Mesendoderm (in vitro differentiated cells): ENCODE results near the gene MPPED1. TPM values are rescaled to one million over a fixed set of nuclear protein-coding genes. Genes with fewer than 3 reads are reported as not detected.
A peak's percentile ranks its signal among the peaks of the same experiment; 100 is the strongest.

Experiments used
- DNase-seq: peaks from one replicate; pipeline ENCODE4 v3.0.0; 2013
- H2AK5ac ChIP-seq: 2 replicates; pipeline ENCODE4 v1.6.1; 2013; ENCODE audit warnings: low read length, inconsistent platforms
- H2BK120ac ChIP-seq: 2 replicates; pipeline ENCODE4 v1.6.1; 2013; ENCODE audit warnings: low read depth, mild to moderate bottlenecking, low read length, moderate library complexity, mixed read lengths
- H2BK15ac ChIP-seq: replicated peaks from 2 replicates; pipeline ENCODE4 v1.6.1; 2013; ENCODE audit warnings: low read depth, mild to moderate bottlenecking, moderate library complexity
- H2BK5ac ChIP-seq: 2 replicates; pipeline ENCODE4 v1.6.1; 2013; ENCODE audit warnings: low read length, inconsistent platforms
- H3K18ac ChIP-seq: 2 replicates; pipeline ENCODE4 v1.6.1; 2013; ENCODE audit warnings: mild to moderate bottlenecking, low read length, mixed read lengths
- H3K23ac ChIP-seq: one replicate; pipeline ENCODE4 v1.6.1; 2013; ENCODE audit warnings: low read length
- H3K27ac ChIP-seq: 2 replicates; pipeline ENCODE4 v1.5.1; 2013; ENCODE audit warnings: low read depth, mild to moderate bottlenecking, inconsistent platforms, low read length, moderate library complexity
- H3K27me3 ChIP-seq: 2 replicates; pipeline ENCODE4 v1.6.1; 2013; ENCODE audit warnings: low read length, control low read depth, mild to moderate bottlenecking, inconsistent platforms; ENCODE audit not compliant: insufficient read depth, poor library complexity
- H3K36me3 ChIP-seq: 2 replicates; pipeline ENCODE4 v1.6.1; 2013; ENCODE audit warnings: low read length, inconsistent platforms; ENCODE audit not compliant: control insufficient read depth, insufficient read depth
- H3K4ac ChIP-seq: one replicate; pipeline ENCODE4 v1.6.1; 2013; ENCODE audit warnings: low read depth, mild to moderate bottlenecking, low read length, moderate library complexity
- H3K4me1 ChIP-seq: 2 replicates; pipeline ENCODE4 v1.6.1; 2013; ENCODE audit warnings: low read depth, low read length, inconsistent platforms; ENCODE audit not compliant: control insufficient read depth
- H3K4me2 ChIP-seq: 2 replicates; pipeline ENCODE4 v1.6.1; 2013; ENCODE audit warnings: low read length
- H3K4me3 ChIP-seq: 2 replicates; pipeline ENCODE4 v1.5.1; 2013; ENCODE audit warnings: mild to moderate bottlenecking, low read length
- H3K56ac ChIP-seq: one replicate; pipeline ENCODE4 v1.6.1; 2013; ENCODE audit warnings: low read length
- H3K79me1 ChIP-seq: 2 replicates; pipeline ENCODE4 v1.6.1; 2013; ENCODE audit warnings: low read length, inconsistent platforms
- H3K79me2 ChIP-seq: 2 replicates; pipeline ENCODE4 v1.6.1; 2013; ENCODE audit warnings: mild to moderate bottlenecking, low read length; ENCODE audit not compliant: control insufficient read depth, insufficient read depth
- H3K9ac ChIP-seq: 2 replicates; pipeline ENCODE4 v1.6.1; 2013; ENCODE audit warnings: low read length, inconsistent platforms
- H4K5ac ChIP-seq: one replicate; pipeline ENCODE4 v1.6.1; 2013; ENCODE audit warnings: low read length
- H4K8ac ChIP-seq: one replicate; pipeline ENCODE4 v1.6.1; 2013; ENCODE audit warnings: low read depth, mild to moderate bottlenecking, control low read depth, low read length, moderate library complexity
- WGBS: extraction: QIAGEN DNeasy Blood & Tissue Kit; methylation state at CpG from one replicate; pipeline ENCODE4 v1.1.7; 2013; ENCODE audit warnings: low lambda C conversion rate, missing lambda C conversion rate; ENCODE audit not compliant: insufficient coverage; ENCODE audit errors: extremely low coverage; 5-methylcytosine and 5-hydroxymethylcytosine counted together
- polyA plus RNA-seq, 2 experiments: library from polyadenylated mRNA; stranded (reverse); fragments of 200-250 nt; gene quantifications; one replicate each; pipeline ENCODE4 v1.2.3, GENCODE V29; 2013

The MPPED1 gene, protein sequence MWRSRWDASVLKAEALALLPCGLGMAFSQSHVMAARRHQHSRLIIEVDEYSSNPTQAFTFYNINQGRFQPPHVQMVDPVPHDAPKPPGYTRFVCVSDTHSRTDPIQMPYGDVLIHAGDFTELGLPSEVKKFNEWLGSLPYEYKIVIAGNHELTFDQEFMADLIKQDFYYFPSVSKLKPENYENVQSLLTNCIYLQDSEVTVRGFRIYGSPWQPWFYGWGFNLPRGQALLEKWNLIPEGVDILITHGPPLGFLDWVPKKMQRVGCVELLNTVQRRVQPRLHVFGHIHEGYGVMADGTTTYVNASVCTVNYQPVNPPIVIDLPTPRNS
- 0.01 TPM for polyA plus RNA-seq (2013, experiment 1 of 2)
- polyA plus RNA-seq (2013, experiment 2 of 2): 0.07 TPM

DNA sequence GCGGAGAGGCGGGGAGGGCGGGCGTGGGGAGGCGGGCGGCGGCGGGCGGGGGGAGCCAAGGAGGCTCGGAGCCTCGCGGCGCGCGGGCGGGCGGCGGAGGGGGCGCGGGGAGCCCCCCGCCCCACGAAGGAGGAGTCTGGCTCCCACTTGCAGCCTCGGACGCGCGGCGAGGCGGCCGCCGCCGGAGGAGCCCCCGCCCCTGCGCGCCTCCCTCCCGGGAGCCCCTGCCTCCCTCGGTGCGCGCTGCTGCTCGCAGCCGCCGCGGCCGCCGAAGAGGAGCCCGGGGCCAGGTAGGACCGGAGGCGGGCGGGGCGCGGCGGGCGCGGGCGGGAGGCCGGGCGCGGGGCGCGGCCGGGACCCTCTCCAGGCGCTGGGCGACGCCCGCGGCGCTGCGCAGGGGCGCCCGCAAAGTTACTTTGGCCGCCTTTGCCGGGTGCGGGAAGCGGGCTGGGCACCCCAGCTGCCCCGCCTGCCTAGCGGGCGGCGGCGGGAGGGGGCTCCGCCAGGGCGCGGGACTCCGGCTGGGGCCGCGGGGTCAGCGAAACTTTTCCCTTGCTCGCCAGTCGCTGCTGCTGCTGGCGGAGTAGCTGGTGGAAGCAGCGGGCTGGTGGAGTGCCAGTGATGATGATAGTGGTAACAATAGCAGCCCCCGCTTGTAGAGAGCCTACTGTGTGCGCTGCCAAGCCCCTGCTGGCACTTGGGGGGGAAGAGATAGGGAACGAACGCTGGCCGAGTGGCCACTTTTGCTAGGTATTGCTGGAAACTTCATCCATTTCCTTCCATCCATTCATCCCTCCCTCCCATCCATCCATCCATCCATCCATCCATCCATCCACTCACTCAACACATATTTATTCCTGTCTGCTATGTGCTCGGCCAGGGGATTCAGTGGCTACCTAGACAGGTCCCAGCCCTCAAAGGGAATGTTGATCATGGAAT, at the start of gene MPPED1:
TSS of gene MPPED1 (plus strand) at position 146 of the 939 bp plus-strand sequence. CDS start 12,972 bp downstream, outside the sequence.
- Histone ChIP-seq H3K9ac (no peak within 1 kb of the TSS), H3K18ac (no peak within 1 kb of the TSS), H2BK120ac (no peak within 1 kb of the TSS), H3K4me1 (no peaks in the 10 kb centered on the region), H3K79me2 (no peaks in the 10 kb centered on the region), H2BK5ac (no peak within 1 kb of the TSS), H2AK5ac (no peak within 1 kb of the TSS), H3K79me1 (no peaks in the 10 kb centered on the region), H4K8ac (no peak within 1 kb of the TSS), H3K23ac (no peak within 1 kb of the TSS), H3K36me3 (no peaks in the 10 kb centered on the region), H3K27me3 (peaks cover 19% of the 10 kb centered on the region), H3K4me3 (no peak within 1 kb of the TSS), H3K27ac (no peak within 1 kb of the TSS), H3K4me2 (peak within 1 kb of the TSS; percentile 25), H4K5ac (no peak within 1 kb of the TSS), H3K56ac (peak within 1 kb of the TSS; percentile 56), H2BK15ac (no peak within 1 kb of the TSS), H3K4ac (no peak within 1 kb of the TSS)
- WGBS: no CpG with 5 or more reads among the region's 95 CpGs
- DNase-seq: no peak

- Histone ChIP-seq H3K4ac (no peak overlapping the region), H3K56ac (no peak overlapping the region), H2BK5ac (no peak overlapping the region), H3K4me2 (no peak overlapping the region), H4K8ac (no peak overlapping the region), H3K18ac (no peak overlapping the region), H3K79me2 (no peaks in the 10 kb centered on the region), H3K4me3 (no peak overlapping the region), H3K79me1 (no peaks in the 10 kb centered on the region), H2BK120ac (no peak overlapping the region), H3K27me3 (no peaks in the 10 kb centered on the region), H3K4me1 (no peaks in the 10 kb centered on the region), H2BK15ac (no peak overlapping the region), H3K36me3 (no peaks in the 10 kb centered on the region), H2AK5ac (no peak overlapping the region), H4K5ac (no peak overlapping the region), H3K9ac (no peak overlapping the region), H3K27ac (no peak overlapping the region), H3K23ac (no peak overlapping the region)
- no CpG with 5 or more reads among the region's 27 CpGs for WGBS
- DNase-seq: no peak
These were observed 48.3 kb upstream of the MPPED1 start for GRCh38 chr22:43363315-43364168.

DNA sequence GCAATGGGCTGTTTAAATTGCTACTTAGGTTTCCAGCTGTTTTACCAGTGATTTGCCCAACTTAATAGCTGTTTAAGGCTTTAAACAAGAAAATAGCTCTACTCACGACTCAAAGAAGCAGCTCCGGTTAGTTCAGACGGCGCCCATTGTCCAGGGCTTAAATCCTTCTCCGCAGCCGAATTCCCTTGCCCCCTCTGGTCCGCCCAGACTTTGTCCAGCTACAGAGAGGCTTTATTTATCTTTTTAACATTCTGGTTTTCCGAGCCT, 47.7 kb upstream of the MPPED1 start:
- Histone ChIP-seq H3K56ac (no peak overlapping the region), H3K4me3 (no peak overlapping the region), H3K4me1 (no peaks in the 10 kb centered on the region), H2AK5ac (no peak overlapping the region), H4K8ac (no peak overlapping the region), H3K18ac (no peak overlapping the region), H3K79me1 (no peaks in the 10 kb centered on the region), H3K4me2 (no peak overlapping the region), H2BK15ac (no peak overlapping the region), H2BK120ac (no peak overlapping the region), H3K9ac (no peak overlapping the region), H3K4ac (no peak overlapping the region), H3K27me3 (no peaks in the 10 kb centered on the region), H3K27ac (no peak overlapping the region), H3K36me3 (no peaks in the 10 kb centered on the region), H2BK5ac (no peak overlapping the region), H3K79me2 (no peaks in the 10 kb centered on the region), H4K5ac (no peak overlapping the region), H3K23ac (no peak overlapping the region)
- no peak for DNase-seq
- WGBS: no CpG with 5 or more reads among the region's 8 CpGs

DNA sequence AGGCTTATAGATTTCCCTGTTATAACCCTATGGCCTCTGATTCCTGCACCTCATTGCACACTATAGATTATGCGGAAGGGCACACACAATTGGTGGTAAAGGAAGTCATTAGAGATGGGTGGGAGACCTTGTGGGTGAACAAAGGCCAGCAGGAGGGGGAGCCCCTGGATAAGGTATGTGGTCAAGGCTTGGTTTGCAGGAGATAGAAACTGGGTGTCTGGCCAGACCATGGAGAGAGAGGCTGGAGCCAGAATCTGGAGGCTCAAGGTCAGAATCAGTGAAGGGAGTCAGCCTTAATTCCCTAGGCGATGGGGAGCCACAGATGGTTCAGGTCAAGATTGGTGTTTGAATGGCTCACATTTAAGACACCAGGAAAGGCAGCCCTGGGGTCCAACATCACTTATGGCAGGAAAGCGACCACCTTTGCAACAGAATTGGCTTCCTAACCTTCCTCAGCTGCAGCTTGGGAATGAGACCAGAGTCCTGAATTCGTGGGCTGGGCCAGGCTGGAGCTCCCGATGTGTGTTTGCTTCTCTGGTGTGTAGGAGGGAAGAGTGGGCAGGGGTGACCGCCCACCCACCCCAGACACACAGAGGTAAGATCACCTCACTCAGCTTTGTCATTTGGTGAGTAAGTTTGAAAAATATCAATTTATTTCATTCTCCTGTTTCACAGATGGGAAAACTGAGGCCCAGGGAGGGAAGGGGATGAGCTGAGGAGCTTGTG, 45.9 kb upstream of the MPPED1 start:
- H3K27ac ChIP-seq: no peak overlapping the region
- H4K8ac ChIP-seq: no peak overlapping the region
- H2BK5ac ChIP-seq: no peak overlapping the region
- no peak overlapping the region for H3K4me3 ChIP-seq
- no peak overlapping the region for H3K4ac ChIP-seq
- no peak overlapping the region for H3K18ac ChIP-seq
- H2AK5ac ChIP-seq: no peak overlapping the region
- H3K79me1 ChIP-seq: no peaks in the 10 kb centered on the region
- no peak overlapping the region for H3K23ac ChIP-seq
- no peak overlapping the region for H3K4me2 ChIP-seq
- H3K27me3 ChIP-seq: no peaks in the 10 kb centered on the region
- no peak overlapping the region for H2BK15ac ChIP-seq
- no peak overlapping the region for H3K56ac ChIP-seq
- no peak overlapping the region for H2BK120ac ChIP-seq
- H3K4me1 ChIP-seq: no peaks in the 10 kb centered on the region
- no peak for DNase-seq
- H3K36me3 ChIP-seq: no peaks in the 10 kb centered on the region
- no CpG with 5 or more reads among the region's 6 CpGs for WGBS
- H4K5ac ChIP-seq: no peak overlapping the region
- no peaks in the 10 kb centered on the region for H3K79me2 ChIP-seq
- H3K9ac ChIP-seq: no peak overlapping the region

DNA sequence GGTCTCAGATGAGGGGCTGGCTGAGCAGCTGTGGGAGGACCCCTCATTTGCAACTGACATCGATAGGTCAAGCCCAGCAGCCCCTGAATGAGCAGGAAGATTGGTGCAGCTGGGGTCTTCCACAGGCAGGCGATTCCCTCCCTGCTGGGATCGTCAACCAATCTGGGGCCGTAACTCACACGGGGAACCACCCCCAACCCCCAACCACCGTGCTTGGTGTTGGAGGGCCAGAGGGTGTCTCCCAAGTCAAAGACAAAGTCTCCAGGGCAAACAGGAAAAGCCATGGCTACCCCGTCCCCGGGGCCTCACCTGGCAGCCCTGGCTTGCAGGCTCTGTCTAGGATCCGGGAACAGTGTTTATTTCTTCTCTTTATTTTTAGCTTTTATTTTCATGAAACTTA, 41.8 kb upstream of the MPPED1 start:
- Histone ChIP-seq H3K4ac (no peak overlapping the region), H2BK120ac (no peak overlapping the region), H2AK5ac (no peak overlapping the region), H3K4me3 (no peak overlapping the region), H3K27ac (no peak overlapping the region), H3K79me2 (no peaks in the 10 kb centered on the region), H2BK5ac (no peak overlapping the region), H3K36me3 (no peaks in the 10 kb centered on the region), H4K5ac (no peak overlapping the region), H2BK15ac (no peak overlapping the region), H3K27me3 (no peaks in the 10 kb centered on the region), H3K4me1 (no peaks in the 10 kb centered on the region), H3K56ac (no peak overlapping the region), H3K9ac (no peak overlapping the region), H4K8ac (no peak overlapping the region), H3K4me2 (no peak overlapping the region), H3K18ac (no peak overlapping the region), H3K79me1 (no peaks in the 10 kb centered on the region), H3K23ac (no peak overlapping the region)
- DNase-seq: peak; percentile 49
- WGBS: no CpG with 5 or more reads among the region's 9 CpGs
